ENCODE results near the gene TRAPPC14. TPM values are rescaled to one million over a fixed set of nuclear protein-coding genes. Genes with fewer than 3 reads are reported as not detected.
A peak's percentile ranks its signal among the peaks of the same experiment; 100 is the strongest.

Gene TRAPPC14
- total and polyA plus RNA-seq, 9 of the 15 experiments (the other 6 are each of a cell fraction or from before 2014, with no cell fraction given) = 0.42 to 45.9 (median 18.2) TPM

DNA sequence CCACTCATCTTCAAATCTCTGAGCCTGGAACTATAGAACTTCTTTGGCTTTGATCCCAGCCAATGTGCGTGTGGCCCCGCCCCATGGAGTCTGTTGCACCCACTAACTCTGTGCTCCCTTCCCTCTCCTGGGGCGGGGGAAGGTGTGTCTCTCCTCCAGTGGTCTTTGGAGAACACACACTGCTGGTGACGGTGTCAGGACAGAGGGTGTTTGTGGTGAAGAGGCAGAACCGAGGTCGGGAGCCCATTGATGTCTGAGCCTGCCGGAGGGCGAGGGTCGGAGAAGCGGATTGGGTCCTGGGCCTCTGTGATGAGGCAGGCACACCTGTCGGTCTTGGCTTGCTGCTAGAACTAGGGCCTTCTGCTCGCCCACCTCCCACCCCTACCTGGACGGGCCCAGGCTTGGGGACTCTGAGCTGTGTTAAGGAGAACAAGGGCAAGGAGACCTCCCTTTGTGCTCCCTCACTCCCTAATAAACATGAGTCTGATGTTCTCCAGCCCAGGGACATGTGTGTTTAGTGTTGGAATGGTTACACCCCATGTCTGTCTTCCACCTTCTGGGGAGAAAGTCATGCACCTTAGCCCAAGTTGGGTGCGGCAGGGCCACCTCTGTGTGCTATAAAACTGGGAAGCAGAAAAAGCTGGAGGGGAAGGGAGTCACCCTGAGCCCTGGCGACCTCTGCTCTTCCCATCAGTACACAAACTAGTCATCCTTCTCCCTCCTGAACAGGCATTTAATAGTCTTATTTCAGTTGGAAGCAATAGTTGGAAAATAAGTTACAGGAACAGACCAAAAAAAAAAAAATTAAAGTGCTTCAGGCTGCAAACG is 4.6 kb downstream of the TRAPPC14 start (continued):
- TF ChIP-seq, protein P1, sequence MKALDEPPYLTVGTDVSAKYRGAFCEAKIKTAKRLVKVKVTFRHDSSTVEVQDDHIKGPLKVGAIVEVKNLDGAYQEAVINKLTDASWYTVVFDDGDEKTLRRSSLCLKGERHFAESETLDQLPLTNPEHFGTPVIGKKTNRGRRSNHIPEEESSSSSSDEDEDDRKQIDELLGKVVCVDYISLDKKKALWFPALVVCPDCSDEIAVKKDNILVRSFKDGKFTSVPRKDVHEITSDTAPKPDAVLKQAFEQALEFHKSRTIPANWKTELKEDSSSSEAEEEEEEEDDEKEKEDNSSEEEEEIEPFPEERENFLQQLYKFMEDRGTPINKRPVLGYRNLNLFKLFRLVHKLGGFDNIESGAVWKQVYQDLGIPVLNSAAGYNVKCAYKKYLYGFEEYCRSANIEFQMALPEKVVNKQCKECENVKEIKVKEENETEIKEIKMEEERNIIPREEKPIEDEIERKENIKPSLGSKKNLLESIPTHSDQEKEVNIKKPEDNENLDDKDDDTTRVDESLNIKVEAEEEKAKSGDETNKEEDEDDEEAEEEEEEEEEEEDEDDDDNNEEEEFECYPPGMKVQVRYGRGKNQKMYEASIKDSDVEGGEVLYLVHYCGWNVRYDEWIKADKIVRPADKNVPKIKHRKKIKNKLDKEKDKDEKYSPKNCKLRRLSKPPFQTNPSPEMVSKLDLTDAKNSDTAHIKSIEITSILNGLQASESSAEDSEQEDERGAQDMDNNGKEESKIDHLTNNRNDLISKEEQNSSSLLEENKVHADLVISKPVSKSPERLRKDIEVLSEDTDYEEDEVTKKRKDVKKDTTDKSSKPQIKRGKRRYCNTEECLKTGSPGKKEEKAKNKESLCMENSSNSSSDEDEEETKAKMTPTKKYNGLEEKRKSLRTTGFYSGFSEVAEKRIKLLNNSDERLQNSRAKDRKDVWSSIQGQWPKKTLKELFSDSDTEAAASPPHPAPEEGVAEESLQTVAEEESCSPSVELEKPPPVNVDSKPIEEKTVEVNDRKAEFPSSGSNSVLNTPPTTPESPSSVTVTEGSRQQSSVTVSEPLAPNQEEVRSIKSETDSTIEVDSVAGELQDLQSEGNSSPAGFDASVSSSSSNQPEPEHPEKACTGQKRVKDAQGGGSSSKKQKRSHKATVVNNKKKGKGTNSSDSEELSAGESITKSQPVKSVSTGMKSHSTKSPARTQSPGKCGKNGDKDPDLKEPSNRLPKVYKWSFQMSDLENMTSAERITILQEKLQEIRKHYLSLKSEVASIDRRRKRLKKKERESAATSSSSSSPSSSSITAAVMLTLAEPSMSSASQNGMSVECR (CRISPR knock-in tag; IDR thresholded peaks at IDR 0.05) = no peak
- TF ChIP-seq ZNF212 (CRISPR knock-in tag; IDR thresholded peaks at IDR 0.05) = no peak
- TF ChIP-seq PHF21A (IDR thresholded peaks at IDR 0.05; ENCODE audit: borderline replicate concordance, low read depth) = no peak
- no peak for TF ChIP-seq CCAR2 (IDR thresholded peaks at IDR 0.05; ENCODE audit: low read depth, low read length)
- no peak for TF ChIP-seq ZNF134 (CRISPR knock-in tag; conservative IDR thresholded peaks at IDR 0.05)
- TF ChIP-seq ILK (tag; IDR thresholded peaks at IDR 0.05; ENCODE audit: borderline replicate concordance, low read depth) = no peak
- TF ChIP-seq NFXL1 (CRISPR knock-in tag; IDR thresholded peaks at IDR 0.05) = no peak
- TF ChIP-seq NFIC (IDR thresholded peaks at IDR 0.05) = peak; percentile 57
- TF ChIP-seq, protein P2, sequence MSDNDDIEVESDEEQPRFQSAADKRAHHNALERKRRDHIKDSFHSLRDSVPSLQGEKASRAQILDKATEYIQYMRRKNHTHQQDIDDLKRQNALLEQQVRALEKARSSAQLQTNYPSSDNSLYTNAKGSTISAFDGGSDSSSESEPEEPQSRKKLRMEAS (CRISPR knock-in tag; IDR thresholded peaks at IDR 0.05) = 0 out of 2 replicates have a peak, but pooled peaks have one; percentile 11
- TF ChIP-seq TARDBP (IDR thresholded peaks at IDR 0.05) = no peak
- peak; percentile 63 for TF ChIP-seq POLR2G (IDR thresholded peaks at IDR 0.05; ENCODE audit: low read depth, low read length)
- TF ChIP-seq, protein P3, sequence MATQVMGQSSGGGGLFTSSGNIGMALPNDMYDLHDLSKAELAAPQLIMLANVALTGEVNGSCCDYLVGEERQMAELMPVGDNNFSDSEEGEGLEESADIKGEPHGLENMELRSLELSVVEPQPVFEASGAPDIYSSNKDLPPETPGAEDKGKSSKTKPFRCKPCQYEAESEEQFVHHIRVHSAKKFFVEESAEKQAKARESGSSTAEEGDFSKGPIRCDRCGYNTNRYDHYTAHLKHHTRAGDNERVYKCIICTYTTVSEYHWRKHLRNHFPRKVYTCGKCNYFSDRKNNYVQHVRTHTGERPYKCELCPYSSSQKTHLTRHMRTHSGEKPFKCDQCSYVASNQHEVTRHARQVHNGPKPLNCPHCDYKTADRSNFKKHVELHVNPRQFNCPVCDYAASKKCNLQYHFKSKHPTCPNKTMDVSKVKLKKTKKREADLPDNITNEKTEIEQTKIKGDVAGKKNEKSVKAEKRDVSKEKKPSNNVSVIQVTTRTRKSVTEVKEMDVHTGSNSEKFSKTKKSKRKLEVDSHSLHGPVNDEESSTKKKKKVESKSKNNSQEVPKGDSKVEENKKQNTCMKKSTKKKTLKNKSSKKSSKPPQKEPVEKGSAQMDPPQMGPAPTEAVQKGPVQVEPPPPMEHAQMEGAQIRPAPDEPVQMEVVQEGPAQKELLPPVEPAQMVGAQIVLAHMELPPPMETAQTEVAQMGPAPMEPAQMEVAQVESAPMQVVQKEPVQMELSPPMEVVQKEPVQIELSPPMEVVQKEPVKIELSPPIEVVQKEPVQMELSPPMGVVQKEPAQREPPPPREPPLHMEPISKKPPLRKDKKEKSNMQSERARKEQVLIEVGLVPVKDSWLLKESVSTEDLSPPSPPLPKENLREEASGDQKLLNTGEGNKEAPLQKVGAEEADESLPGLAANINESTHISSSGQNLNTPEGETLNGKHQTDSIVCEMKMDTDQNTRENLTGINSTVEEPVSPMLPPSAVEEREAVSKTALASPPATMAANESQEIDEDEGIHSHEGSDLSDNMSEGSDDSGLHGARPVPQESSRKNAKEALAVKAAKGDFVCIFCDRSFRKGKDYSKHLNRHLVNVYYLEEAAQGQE (IDR thresholded peaks at IDR 0.05; ENCODE audit: borderline replicate concordance) = no peak
- TF ChIP-seq, protein P3 (CRISPR knock-in tag; IDR thresholded peaks at IDR 0.05; ENCODE audit: low read depth) = peak; percentile 23; the same call in 1 of the 2 replicates
- TF ChIP-seq SUPT5H (IDR thresholded peaks at IDR 0.05) = 0 out of 2 replicates have a peak, but pooled peaks have one; percentile 50
